IMR-90 (cell line): ENCODE data around the gene BCL2. TPM values are rescaled to one million over a fixed set of nuclear protein-coding genes. Genes with fewer than 3 reads are reported as not detected.
A peak's percentile ranks its signal among the peaks of the same experiment; 100 is the strongest.

Experiments used
- ATAC-seq: fragments of 200-7000 bp; cut with Tn5 transposase; 2 replicates; pipeline ENCODE4 v1.9.1; 2020; ENCODE audit warnings: low read depth, mild to moderate bottlenecking, moderate library complexity
- BruUV-seq: library from RNA; stranded (reverse); fragments of 400-500 nt; replicated peaks from 2 replicates; lab custom pipeline; 2021; lab: Mats Ljungman, UMichigan
- CTCF ChIA-PET: fragments of 300-600 bp; formaldehyde crosslinking; extraction: SDS; loops from one replicate; lab custom pipeline; 2021; ENCODE audit warnings: antibody characterized with exemption; lab: Yijun Ruan, JAX
- POLR2A ChIA-PET: fragments of 300-600 bp; sonication (Branson Sonifier 250); formaldehyde crosslinking; loops from one replicate; lab custom pipeline; 2022; ENCODE audit warnings: antibody characterized with exemption; ENCODE audit not compliant: unreplicated experiment; lab: Charles Lee
- DNase-seq: peaks from one replicate; pipeline ENCODE4 v3.0.0; 2013
- H2AFZ ChIP-seq: replicated peaks from 2 replicates; pipeline ENCODE3; 2013; ENCODE audit warnings: low read length, mild to moderate bottlenecking; ENCODE audit not compliant: poor library complexity
- H2AK5ac ChIP-seq: 2 replicates; pipeline ENCODE4 v1.6.1; 2013; ENCODE audit warnings: low read depth, low read length, inconsistent platforms
- H2AK9ac ChIP-seq: replicated peaks from 2 replicates; pipeline ENCODE3; 2013; ENCODE audit warnings: mild to moderate bottlenecking, low read depth, low read length, moderate library complexity; ENCODE audit not compliant: poor library complexity
- H2BK120ac ChIP-seq: 2 replicates; pipeline ENCODE4 v1.6.1; 2013; ENCODE audit warnings: low read depth, low read length, inconsistent platforms
- H2BK15ac ChIP-seq: 3 replicates; pipeline ENCODE4 v1.6.1; 2013; ENCODE audit warnings: low read depth, low read length, inconsistent platforms
- H2BK20ac ChIP-seq: 2 replicates; pipeline ENCODE4 v1.6.1; 2013; ENCODE audit warnings: low read depth, mild to moderate bottlenecking, inconsistent platforms, low read length, moderate library complexity
- H2BK5ac ChIP-seq: 2 replicates; pipeline ENCODE4 v1.6.1; 2013; ENCODE audit warnings: mild to moderate bottlenecking, low read depth, low read length, inconsistent platforms; ENCODE audit not compliant: poor library complexity, severe bottlenecking
- H3K14ac ChIP-seq: replicated peaks from 2 replicates; pipeline ENCODE4 v1.6.1; 2013; ENCODE audit warnings: low read depth, low read length, inconsistent platforms
- H3K18ac ChIP-seq: 2 replicates; pipeline ENCODE4 v1.6.1; 2013; ENCODE audit warnings: low read depth, low read length, control low read depth
- H3K23ac ChIP-seq: 2 replicates; pipeline ENCODE4 v1.6.1; 2013; ENCODE audit warnings: low read depth, low read length, inconsistent platforms
- H3K27ac ChIP-seq: 2 replicates; pipeline ENCODE4 v1.5.1; 2013; ENCODE audit warnings: mild to moderate bottlenecking, control low read depth, low read length; ENCODE audit not compliant: insufficient read depth
- H3K27me3 ChIP-seq: 2 replicates; pipeline ENCODE4 v1.6.1; 2013; ENCODE audit warnings: low read length; ENCODE audit not compliant: control insufficient read depth, insufficient read depth
- H3K36me3 ChIP-seq: 2 replicates; pipeline ENCODE4 v1.6.1; 2013; ENCODE audit warnings: low read length, mixed read lengths; ENCODE audit not compliant: control insufficient read depth, insufficient read depth
- H3K4ac ChIP-seq: 2 replicates; pipeline ENCODE4 v1.6.1; 2013; ENCODE audit warnings: low read depth, low read length, inconsistent platforms
- H3K4me1 ChIP-seq: 2 replicates; pipeline ENCODE4 v1.6.1; 2013; ENCODE audit warnings: low read length, mixed read lengths; ENCODE audit not compliant: control insufficient read depth, insufficient read depth
- H3K4me2 ChIP-seq: 2 replicates; pipeline ENCODE4 v1.6.1; 2013; ENCODE audit warnings: low read depth, mild to moderate bottlenecking, control low read depth, low read length, moderate library complexity
- H3K4me3 ChIP-seq: 2 replicates; pipeline ENCODE4 v1.5.1; 2013; ENCODE audit warnings: low read depth, mild to moderate bottlenecking, control low read depth, low read length, moderate library complexity; ENCODE audit not compliant: insufficient read depth
- H3K56ac ChIP-seq: 2 replicates; pipeline ENCODE4 v1.6.1; 2013; ENCODE audit warnings: low read length, inconsistent platforms; ENCODE audit not compliant: insufficient read depth; ENCODE audit errors: extremely low read depth
- H3K79me1 ChIP-seq, 2 experiments: 2 replicates each; pipeline ENCODE4 v1.6.1; 2013; ENCODE audit warnings: low read length in 2 of 2, inconsistent platforms in 1 of 2, low read depth in 1 of 2
- H3K9ac ChIP-seq: 2 replicates; pipeline ENCODE4 v1.6.1; 2013; ENCODE audit warnings: low read depth, low read length, control low read depth
- H3K9me1 ChIP-seq: 2 replicates; pipeline ENCODE4 v1.6.1; 2013; ENCODE audit warnings: low read length, inconsistent platforms; ENCODE audit not compliant: insufficient read depth
- H3K9me3 ChIP-seq: 2 replicates; pipeline ENCODE4 v1.6.1; 2013; ENCODE audit warnings: low read length; ENCODE audit not compliant: control insufficient read depth, insufficient read depth
- H4K20me1 ChIP-seq: 2 replicates; pipeline ENCODE4 v1.6.1; 2013; ENCODE audit warnings: low read length, inconsistent platforms; ENCODE audit not compliant: insufficient read depth
- H4K5ac ChIP-seq: 2 replicates; pipeline ENCODE4 v1.6.1; 2013; ENCODE audit warnings: mild to moderate bottlenecking, low read depth, low read length, control low read depth
- H4K8ac ChIP-seq, 2 experiments: 2 replicates each; pipeline ENCODE4 v1.6.1; 2013; ENCODE audit warnings: low read depth in 2 of 2, low read length in 2 of 2, control low read depth in 1 of 2, inconsistent platforms in 1 of 2
- H4K91ac ChIP-seq: 2 replicates; pipeline ENCODE4 v1.6.1; 2013; ENCODE audit warnings: low read depth, low read length, inconsistent platforms; ENCODE audit not compliant: insufficient read depth
- BHLHE40 ChIP-seq: fragments of 150-350 bp; IDR thresholded peaks from 2 replicates; pipeline ENCODE4 v1.6.1; 2016; ENCODE audit warnings: mild to moderate bottlenecking, low read depth, low read length
- CEBPB ChIP-seq: IDR thresholded peaks from 2 replicates; pipeline ENCODE4 v1.6.1; 2012; ENCODE audit warnings: low read depth, low read length, improper control_type of control experiment
- CHD1 ChIP-seq: IDR thresholded peaks from 2 replicates; pipeline ENCODE4 v1.6.1; 2012; ENCODE audit warnings: low read depth, low read length, improper control_type of control experiment
- ELK1 ChIP-seq: fragments of 150-350 bp; IDR thresholded peaks from 2 replicates; pipeline ENCODE4 v1.6.1; 2016; ENCODE audit warnings: low read depth, mild to moderate bottlenecking, low read length, moderate library complexity, borderline replicate concordance
- FOS ChIP-seq: fragments of 150-350 bp; IDR thresholded peaks from 2 replicates; pipeline ENCODE4 v1.6.1; 2016; ENCODE audit warnings: low read depth, low read length
- MAFK ChIP-seq: IDR thresholded peaks from 2 replicates; pipeline ENCODE4 v1.6.1; 2012; ENCODE audit warnings: low read depth, low read length, improper control_type of control experiment
- MAZ ChIP-seq: IDR thresholded peaks from 2 replicates; pipeline ENCODE4 v1.6.1; 2012; ENCODE audit warnings: low read depth, mild to moderate bottlenecking, low read length, improper control_type of control experiment, moderate library complexity, borderline replicate concordance
- MXI1 ChIP-seq: IDR thresholded peaks from 2 replicates; pipeline ENCODE4 v1.6.1; 2012; ENCODE audit warnings: low read depth, mild to moderate bottlenecking, low read length, moderate library complexity, borderline replicate concordance
- NFE2L2 ChIP-seq: fragments of 150-350 bp; IDR thresholded peaks from 2 replicates; pipeline ENCODE4 v1.6.1; 2016; ENCODE audit warnings: low read depth, mild to moderate bottlenecking, low read length
- POLR2A ChIP-seq: IDR thresholded peaks from 2 replicates; pipeline ENCODE4 v1.6.1; 2012; ENCODE audit warnings: mild to moderate bottlenecking, low read depth, low read length
- RAD21 ChIP-seq: IDR thresholded peaks from 2 replicates; pipeline ENCODE4 v1.6.1; 2012; ENCODE audit warnings: low read length, improper control_type of control experiment
- RCOR1 ChIP-seq: IDR thresholded peaks from 2 replicates; pipeline ENCODE4 v1.6.1; 2012; ENCODE audit warnings: mild to moderate bottlenecking, low read length, improper control_type of control experiment; ENCODE audit not compliant: insufficient replicate concordance
- RFX5 ChIP-seq: IDR thresholded peaks from 2 replicates; pipeline ENCODE4 v1.8.0; 2012; ENCODE audit warnings: low read depth, mild to moderate bottlenecking, low read length, moderate library complexity
- SMC3 ChIP-seq: fragments of 150-350 bp; IDR thresholded peaks from 2 replicates; pipeline ENCODE4 v1.6.1; 2016; ENCODE audit warnings: low read depth, mild to moderate bottlenecking, antibody characterized with exemption, low read length, moderate library complexity
- USF2 ChIP-seq: fragments of 150-350 bp; IDR thresholded peaks from 2 replicates; pipeline ENCODE4 v1.6.1; 2017; ENCODE audit warnings: mild to moderate bottlenecking, antibody characterized with exemption, low read length, low read depth
- dilution Hi-C: fragments of 300-500 bp; cut with HindIII; formaldehyde crosslinking; loops from one replicate; pipeline ENCODE4 v1.14.3; 2018; ENCODE audit warnings: low sequenced_read_pairs; ENCODE audit not compliant: unreplicated experiment
- in situ Hi-C: fragments of 300-500 bp; cut with MboI; formaldehyde crosslinking; loops from 3 replicates; pipeline ENCODE4 v1.14.3; 2019; ENCODE audit warnings: low sequenced_read_pairs, inconsistent platforms, mixed read lengths
- intact Hi-C: fragments of 100-400 bp; cut with micrococcal nuclease; formaldehyde crosslinking; loops from 2 replicates; pipeline ENCODE4 v1.10.0; 2022
- polyA plus RNA-seq, 3 experiments: library from polyadenylated mRNA; depleted of rRNA; stranded (reverse); fragments of >200 nt; gene quantifications; 2 replicates each; pipeline ENCODE4 v1.2.3, GENCODE V29; 2012; ENCODE audit warnings: low replicate concordance in 1 of 3
- total RNA-seq: library from RNA; depleted of rRNA; stranded (reverse); fragments of >200 nt; gene quantifications from 2 replicates; pipeline ENCODE4 v1.2.3, GENCODE V29; 2012
- TF ChIP-seq, protein P1 (sequence below): conservative IDR thresholded peaks from 2 replicates; pipeline ENCODE4 v1.5.1; 2012; ENCODE audit warnings: mild to moderate bottlenecking, low read depth, low read length, improper control_type of control experiment

The BCL2 gene
- total and polyA plus RNA-seq, 2 of the 4 experiments (the other 2 are of a cell fraction) = 0.24 to 0.54 TPM

- H3K9me3 ChIP-seq = no peaks in the 10 kb centered on the region
- H3K18ac ChIP-seq = no peak overlapping the region
- no peak overlapping the region for H2BK5ac ChIP-seq
- no peak overlapping the region for H3K9ac ChIP-seq
- no peak overlapping the region for H3K56ac ChIP-seq
- H3K14ac ChIP-seq = no peak overlapping the region
- CTCF ChIA-PET = no interaction called here
- H2AFZ ChIP-seq = no peak overlapping the region
- H4K8ac ChIP-seq = no peak overlapping the region
- H2BK20ac ChIP-seq = no peak overlapping the region
- dilution Hi-C loops = no loop called here
- no peaks in the 10 kb centered on the region for H4K20me1 ChIP-seq
- H3K36me3 ChIP-seq = no peaks in the 10 kb centered on the region
- no TSS peak for BruUV-seq
- H3K23ac ChIP-seq = no peak overlapping the region
- H3K4me1 ChIP-seq = peaks cover 2% of the 10 kb centered on the region; the same call in 1 of the 2 replicates
- intact Hi-C loops = no loop called here
- TF ChIP-seq RAD21 (no peak), MAZ (no peak), MAFK (no peak), RFX5 (no peak), USF2 (no peak), POLR2A (no peak), FOS (no peak), CEBPB (no peak), SMC3 (no peak), RCOR1 (no peak), BHLHE40 (no peak), MXI1 (no peak), CHD1 (no peak), ELK1 (no peak), NFE2L2 (no peak)
- TF ChIP-seq, protein P1, sequence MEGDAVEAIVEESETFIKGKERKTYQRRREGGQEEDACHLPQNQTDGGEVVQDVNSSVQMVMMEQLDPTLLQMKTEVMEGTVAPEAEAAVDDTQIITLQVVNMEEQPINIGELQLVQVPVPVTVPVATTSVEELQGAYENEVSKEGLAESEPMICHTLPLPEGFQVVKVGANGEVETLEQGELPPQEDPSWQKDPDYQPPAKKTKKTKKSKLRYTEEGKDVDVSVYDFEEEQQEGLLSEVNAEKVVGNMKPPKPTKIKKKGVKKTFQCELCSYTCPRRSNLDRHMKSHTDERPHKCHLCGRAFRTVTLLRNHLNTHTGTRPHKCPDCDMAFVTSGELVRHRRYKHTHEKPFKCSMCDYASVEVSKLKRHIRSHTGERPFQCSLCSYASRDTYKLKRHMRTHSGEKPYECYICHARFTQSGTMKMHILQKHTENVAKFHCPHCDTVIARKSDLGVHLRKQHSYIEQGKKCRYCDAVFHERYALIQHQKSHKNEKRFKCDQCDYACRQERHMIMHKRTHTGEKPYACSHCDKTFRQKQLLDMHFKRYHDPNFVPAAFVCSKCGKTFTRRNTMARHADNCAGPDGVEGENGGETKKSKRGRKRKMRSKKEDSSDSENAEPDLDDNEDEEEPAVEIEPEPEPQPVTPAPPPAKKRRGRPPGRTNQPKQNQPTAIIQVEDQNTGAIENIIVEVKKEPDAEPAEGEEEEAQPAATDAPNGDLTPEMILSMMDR = no peak
- no peak overlapping the region for H4K91ac ChIP-seq
- no peak overlapping the region for H3K4me2 ChIP-seq
- no peak overlapping the region for H2AK5ac ChIP-seq
- H2BK120ac ChIP-seq = no peak overlapping the region
- in situ Hi-C loops = no loop called here
- ATAC-seq = no peak
- H2BK15ac ChIP-seq = no peak overlapping the region
- POLR2A ChIA-PET = no interaction called here
- no peak for DNase-seq
- H3K27ac ChIP-seq = no peak overlapping the region
- peaks cover 6% of the 10 kb centered on the region; the same call in 1 of the 2 replicates for H3K9me1 ChIP-seq
- peak overlapping the region; percentile 67 for H2AK9ac ChIP-seq
- H3K27me3 ChIP-seq = peaks cover 4% of the 10 kb centered on the region
- H4K5ac ChIP-seq = no peak overlapping the region
- no peak overlapping the region for H3K4me3 ChIP-seq
- H3K79me1 ChIP-seq = no peaks in the 10 kb centered on the region
- H3K4ac ChIP-seq = no peak overlapping the region
Measured at GRCh38 chr18:63218472-63218871, 101.1 kb downstream of the BCL2 start.
